ENCODE measurements around the gene NEK7.
"Not testable (repeated sequence)": the region's sequence is repeated elsewhere in the genome, so short reads cannot be mapped to it uniquely, and the experiment has no call there.

The NEK7 gene

DNA sequence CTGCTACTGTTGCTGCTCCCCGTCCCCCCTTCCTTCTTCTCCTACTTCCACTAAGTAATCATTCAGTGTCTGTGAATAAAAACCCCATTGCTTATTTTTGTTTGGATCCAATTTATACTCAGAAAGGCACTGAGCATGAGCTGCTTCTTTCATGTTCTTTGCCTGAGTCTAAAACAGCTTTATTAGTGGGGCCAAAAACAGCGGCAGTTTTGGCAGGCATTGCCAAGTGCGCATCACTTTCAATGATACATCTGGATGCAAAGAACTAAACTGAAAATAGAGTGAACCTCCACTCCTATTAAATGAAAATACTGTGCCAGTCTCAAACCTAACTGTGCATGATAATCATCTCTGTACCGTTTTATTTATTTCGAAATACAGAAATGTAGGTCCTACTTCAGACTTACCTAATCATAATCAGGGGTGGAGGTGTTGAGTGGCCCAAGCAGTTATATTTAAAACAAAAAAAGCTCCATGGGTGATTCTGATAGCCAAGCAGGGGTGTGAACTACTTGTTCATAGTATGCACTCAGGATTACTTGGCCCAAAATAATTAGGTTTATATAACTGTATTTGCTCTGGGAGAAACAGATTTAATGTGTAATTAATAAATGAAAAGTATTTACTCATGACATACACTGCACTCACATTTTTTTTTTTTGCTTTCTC is 48.4 kb downstream of the NEK7 start:
- no peak for DNase-seq

DNA sequence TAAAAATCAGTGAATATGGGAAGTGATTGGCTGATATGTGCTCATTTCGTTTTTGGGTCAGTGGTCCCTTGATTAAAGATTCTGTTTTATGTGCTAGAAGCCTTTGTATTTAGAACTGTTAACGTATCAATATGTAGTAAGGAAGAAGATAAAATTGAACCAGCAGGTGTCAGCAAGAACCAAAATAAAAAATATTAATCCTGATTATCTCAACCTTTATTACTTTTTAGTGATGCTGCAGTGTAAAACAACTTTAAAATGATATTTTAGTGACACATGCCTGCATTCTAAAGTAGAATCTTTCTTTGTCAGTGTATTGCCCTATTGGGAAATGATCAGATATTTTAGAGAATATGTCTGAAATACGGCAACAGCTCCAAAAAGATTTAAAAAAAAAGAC is 49.5 kb downstream of the NEK7 start:
- DNase-seq: no peak

GRCh38 chr1:198211696-198212095 is 54.9 kb downstream of the NEK7 start:
- DNase-seq: no peak

DNA sequence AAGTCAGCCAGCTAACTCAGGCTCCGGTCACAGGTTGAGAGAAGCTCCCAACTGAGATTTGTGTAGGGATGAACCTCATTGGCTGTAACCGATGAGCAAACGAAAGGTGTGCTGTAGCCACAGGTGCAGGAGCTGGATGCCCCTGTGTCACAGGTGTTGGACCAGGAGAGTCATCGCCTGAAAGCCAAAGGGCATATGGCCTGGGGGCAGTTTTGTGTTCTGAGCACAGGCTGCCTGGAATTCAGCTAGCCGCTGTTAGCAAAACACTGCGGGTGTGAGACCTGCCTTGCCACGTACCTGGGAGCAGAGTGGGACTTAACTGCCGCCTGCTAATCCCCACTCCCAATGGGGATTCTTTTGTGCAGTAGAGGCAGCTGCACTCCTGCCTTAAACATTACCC is 55.3 kb downstream of the NEK7 start:
- DNase-seq: no peak

DNA sequence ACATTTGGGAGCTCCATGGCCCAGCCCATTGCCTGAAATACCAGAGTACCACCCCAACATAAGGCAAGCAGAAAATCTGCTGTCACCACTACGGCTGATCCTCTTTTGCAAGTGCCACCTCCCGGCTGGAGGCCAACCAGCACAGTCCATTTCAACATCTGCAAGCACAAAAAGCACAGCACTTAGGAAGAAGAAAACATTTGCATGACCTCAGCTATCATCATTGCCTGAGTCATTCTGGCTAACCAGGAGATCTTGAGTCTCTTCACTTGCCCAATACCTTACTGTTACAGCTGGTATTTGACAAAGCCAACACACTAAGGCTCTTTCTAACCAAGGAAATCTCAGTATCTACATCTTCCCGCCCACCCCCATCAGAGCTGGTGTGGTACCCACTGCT is 55.9 kb downstream of the NEK7 start:
- DNase-seq: no peak

DNA sequence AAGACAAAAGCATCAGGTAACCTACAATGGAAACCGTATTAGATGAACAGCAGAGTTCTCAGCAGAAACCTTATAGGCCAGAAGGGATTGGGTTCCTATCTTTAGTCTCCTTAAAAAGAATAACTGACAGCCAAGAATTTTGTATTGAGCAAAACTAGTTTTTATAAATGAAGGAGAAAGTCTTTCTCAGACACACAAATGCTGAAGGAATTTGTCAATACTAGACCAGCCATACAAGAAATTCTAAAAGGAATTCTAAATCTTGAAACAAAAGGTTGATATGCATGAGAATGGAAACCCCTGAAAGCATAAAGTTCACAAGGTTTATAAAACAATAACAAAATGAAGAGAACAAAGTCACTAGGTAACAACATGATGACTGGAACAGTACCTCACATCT is 58.1 kb downstream of the NEK7 start:
- DNase-seq: no peak

GRCh38 chr1:198220428-198220827 is 63.6 kb downstream of the NEK7 start:
- no peak for DNase-seq

DNA sequence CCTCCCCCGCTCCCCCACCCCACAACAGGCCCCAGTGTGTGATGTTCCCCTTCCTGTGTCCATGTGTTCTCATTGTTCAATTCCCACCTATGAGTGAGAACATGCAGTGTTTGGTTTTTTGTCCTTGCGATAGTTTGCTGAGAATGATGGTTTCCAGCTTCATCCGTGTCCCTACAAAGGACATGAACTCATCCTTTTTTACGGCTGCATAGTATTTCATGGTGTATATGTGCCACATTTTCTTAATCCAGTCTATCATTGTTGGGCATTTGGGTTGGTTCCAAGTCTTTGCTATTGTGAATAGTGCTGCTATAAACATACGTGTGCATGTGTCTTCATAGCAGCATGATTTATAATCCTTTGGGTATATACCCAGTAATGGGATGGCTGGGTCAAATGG is 70.2 kb downstream of the NEK7 start:
- DNase-seq: not testable (repeated sequence)

DNA sequence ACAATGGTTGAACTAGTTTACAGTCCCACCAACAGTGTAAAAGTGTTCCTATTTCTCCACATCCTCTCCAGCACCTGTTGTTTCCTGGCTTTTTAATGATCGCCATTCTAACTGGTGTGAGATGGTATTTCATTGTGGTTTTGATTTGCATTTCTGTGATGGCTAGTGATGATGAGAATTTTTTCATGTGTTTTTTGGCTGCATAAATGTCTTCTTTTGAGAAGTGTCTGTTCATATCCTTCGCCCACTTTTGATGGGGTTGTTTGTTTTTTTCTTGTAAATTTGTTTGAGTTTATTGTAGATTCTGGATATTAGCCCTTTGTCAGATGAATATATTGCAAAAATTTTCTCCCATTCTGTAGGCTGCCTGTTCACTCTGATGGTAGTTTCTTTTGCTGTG is 70.7 kb downstream of the NEK7 start:
- not testable (repeated sequence) for DNase-seq

- no peak for DNase-seq
Observed at GRCh38 chr1:198228925-198229324, 72.1 kb downstream of the NEK7 start.

DNA sequence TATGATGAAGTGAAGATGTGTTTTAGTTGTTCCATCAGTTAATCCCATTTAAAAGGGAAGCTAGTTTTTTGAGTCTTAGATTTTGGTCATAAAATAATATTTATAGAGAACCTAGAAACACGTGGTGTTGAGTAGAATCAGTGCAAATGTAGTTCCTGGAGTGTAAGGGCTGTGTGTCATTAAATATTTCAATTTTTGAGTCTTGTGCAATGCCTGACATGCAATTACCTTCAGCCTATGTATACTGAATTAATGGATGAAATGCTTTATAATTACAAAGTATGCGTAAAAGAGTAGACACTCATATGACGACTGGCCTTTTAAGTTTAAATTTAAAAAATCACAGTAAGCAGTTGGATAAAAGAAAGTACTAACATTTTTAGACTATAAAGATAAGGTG is 75.0 kb downstream of the NEK7 start:
- no peak for DNase-seq

DNA sequence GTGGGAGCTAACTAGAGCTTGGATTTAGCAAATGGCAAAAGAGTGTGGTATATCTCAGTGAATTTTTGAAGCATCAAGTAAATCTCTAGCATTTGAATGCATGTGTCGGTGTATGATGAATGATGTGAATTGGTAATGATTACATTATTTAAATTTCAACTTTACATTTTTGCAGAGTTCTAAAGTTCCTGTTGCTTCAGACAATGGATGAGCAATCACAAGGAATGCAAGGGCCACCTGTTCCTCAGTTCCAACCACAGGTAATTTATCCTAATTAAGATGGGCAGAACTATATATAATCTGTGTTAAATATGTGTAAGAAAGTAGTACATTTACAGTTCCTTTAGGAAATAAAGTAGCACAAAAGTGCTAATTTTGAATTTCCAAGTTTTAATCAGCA is 75.6 kb downstream of the NEK7 start:
- DNase-seq: no peak

- no peak for DNase-seq
Observed at GRCh38 chr1:198232940-198233675, 76.3 kb downstream of the NEK7 start.

DNA sequence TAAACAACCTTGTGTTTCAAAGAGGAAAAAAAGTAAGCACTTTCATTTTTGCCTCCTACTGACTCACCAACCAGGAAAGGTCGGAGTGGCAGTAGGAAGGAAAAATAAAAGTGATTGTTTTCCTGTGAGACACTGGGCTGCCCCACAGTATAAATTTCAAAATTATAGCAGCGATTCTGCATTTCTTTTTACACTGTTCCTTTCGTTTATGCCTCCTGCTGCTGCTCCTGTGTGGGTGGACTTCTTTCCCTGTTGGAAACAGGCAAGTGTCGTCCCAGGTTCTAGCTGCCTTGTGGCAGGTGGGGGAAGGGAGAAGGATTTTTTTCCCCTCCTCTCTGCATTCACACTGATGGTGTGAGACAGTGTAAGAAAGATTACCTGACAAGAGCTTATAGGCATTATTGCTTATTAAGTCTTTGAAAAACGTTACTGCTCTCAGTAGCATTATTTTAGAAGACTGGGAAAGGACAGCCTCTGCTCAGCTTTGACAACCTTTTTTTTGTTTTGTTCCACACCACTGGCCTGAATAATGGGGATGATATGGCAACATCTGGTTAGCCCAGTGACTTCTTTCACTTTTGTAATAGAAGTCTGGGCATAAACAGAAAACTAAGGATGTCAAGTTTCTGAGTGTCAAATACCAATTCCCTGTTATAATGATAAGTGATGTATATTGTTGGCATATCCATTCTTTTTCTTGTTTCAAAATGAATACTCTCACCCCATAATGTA is 77.9 kb downstream of the NEK7 start:
- DNase-seq: peak; percentile 24

GRCh38 chr1:198238121-198238520 is 81.3 kb downstream of the NEK7 start:
- DNase-seq: no peak

DNA sequence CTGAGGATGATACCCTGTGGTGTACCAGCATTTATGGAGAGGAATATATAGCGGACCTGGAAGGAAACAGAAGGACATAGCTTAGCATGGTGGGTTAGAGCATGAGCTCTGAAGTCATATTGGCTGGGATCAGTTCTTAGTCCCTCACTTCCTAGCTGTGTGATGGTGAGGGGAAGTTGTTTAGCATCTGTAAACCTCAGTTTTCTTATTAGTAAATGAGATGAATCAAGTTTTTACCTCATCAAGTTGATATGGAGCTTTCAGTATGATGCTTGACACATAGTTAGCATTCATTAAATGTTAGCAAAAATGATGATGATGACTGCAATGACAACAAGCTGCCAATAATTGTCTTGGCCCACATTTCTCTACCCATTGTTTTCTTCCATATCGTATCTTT is 84.8 kb downstream of the NEK7 start:
- no peak for DNase-seq

GRCh38 chr1:198244772-198245171 is 88.0 kb downstream of the NEK7 start:
- DNase-seq: no peak

GRCh38 chr1:198245379-198245778 is 88.6 kb downstream of the NEK7 start:
- DNase-seq: no peak

DNA sequence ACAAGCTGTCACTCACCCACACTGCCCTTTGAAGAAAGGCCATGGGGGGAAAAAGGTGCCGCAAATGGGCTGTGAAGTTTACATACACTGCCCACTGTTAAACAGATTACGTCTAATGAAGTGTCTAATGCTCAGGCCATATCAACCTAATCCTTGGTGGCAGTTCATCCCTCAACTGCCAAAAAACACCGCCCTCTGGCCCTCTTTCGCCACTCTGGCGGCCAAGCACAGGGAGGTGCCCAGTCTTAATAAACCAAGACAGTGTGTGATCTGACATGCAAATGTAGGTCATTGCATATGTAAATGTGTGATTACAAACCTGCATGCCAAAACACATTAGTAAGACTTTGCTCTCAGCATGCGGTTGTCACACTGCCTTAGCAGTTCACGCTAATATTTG is 89.5 kb downstream of the NEK7 start:
- no peak for DNase-seq

GRCh38 chr1:198253259-198253658 is 96.5 kb downstream of the NEK7 start:
- DNase-seq: no peak

GRCh38 chr1:198253668-198254067 is 96.9 kb downstream of the NEK7 start:
- no peak for DNase-seq

- no peak for DNase-seq
Observed at GRCh38 chr1:198254521-198254920, 97.7 kb downstream of the NEK7 start.

DNA sequence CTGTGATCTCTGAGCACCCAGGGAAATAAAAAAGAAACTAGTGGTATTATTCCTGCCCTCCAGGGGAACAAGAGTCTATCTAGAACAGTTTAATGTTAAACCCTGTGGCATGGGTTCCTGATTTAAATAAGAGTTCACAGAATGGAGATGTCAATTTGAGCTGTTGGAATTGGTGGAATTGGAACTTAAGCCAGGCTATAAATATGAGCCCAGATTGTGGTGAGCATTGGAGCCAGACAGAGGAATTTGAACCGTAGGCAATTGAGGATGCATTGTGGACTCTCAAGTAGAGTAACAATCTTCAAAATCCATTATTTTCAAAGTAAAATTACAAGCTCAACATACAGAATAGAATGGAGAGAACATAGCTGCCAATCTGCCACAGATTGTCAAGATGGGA is 98.2 kb downstream of the NEK7 start:
- DNase-seq: no peak

DNA sequence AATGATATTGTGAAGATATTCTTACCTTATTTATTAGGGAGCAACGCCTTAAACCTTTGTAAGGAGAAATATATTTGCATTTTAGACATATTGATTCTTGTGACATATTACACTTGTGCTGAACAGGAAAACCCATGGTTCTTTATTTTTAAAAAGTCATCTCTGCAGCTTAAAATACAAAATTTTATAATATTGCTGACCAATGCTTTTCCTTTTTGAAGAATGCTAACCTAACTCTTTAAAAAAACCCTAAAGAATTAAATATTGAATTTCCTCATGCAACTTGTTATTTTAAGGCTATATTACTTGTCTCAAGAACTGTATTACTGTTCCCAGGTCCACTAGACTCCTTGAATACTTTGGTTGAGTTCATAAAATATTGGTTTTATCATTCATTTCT is 99.0 kb downstream of the NEK7 start:
- no peak for DNase-seq
